ENCODE measurements around the gene ADRA2C.

ADRA2C gene

GRCh38 chr4:3801521-3801920 lies 35.3 kb downstream of the ADRA2C start:
- Histone ChIP-seq H3K4me3 (ENCODE audit: insufficient read depth, low read length, poor library complexity, severe bottlenecking) (no peak overlapping the region), H4K20me1 (ENCODE audit: low read depth, low read length) (no peaks in the 10 kb centered on the region), H2AFZ (ENCODE audit: low read depth, low read length, severe bottlenecking) (no peak overlapping the region), H3K4me2 (ENCODE audit: low read depth, low read length, poor library complexity, severe bottlenecking) (no peak overlapping the region), H3K27me3 (ENCODE audit: low read length) (0 out of 2 replicates have a peak, but pooled peaks cover 3% of the 10 kb centered on the region), H3K9ac (ENCODE audit: low read length) (no peak overlapping the region), H3K27ac (ENCODE audit: low read depth, low read length) (no peak overlapping the region), H3K36me3 (ENCODE audit: low read length) (no peaks in the 10 kb centered on the region), H3K9me2 (replicated peaks; ENCODE audit: insufficient read depth, low read length) (no peaks in the 10 kb centered on the region), H3F3A (ENCODE audit: insufficient read depth) (no peaks in the 10 kb centered on the region), H3K9me3 (ENCODE audit: insufficient read depth, low read length) (peaks cover 6% of the 10 kb centered on the region; the same call in 1 of the 2 replicates), H3K79me2 (ENCODE audit: insufficient read depth, low read length) (no peaks in the 10 kb centered on the region)
- TF ChIP-seq EZH2phosphoT487 (conservative IDR thresholded peaks at IDR 0.05; ENCODE audit: low read length) (no peak), CTCF (IDR thresholded peaks at IDR 0.05; ENCODE audit: insufficient read depth, low read length, poor library complexity, severe bottlenecking) (no peak)

- Histone ChIP-seq H4K20me1 (ENCODE audit: low read depth, low read length) (no peaks in the 10 kb centered on the region), H3K9me2 (replicated peaks; ENCODE audit: insufficient read depth, low read length) (no peaks in the 10 kb centered on the region), H3K4me2 (ENCODE audit: low read depth, low read length, poor library complexity, severe bottlenecking) (no peak overlapping the region), H3K4me3 (ENCODE audit: insufficient read depth, low read length, poor library complexity, severe bottlenecking) (no peak overlapping the region), H3K36me3 (ENCODE audit: low read length) (no peaks in the 10 kb centered on the region), H3F3A (ENCODE audit: insufficient read depth) (no peaks in the 10 kb centered on the region), H3K9ac (ENCODE audit: low read length) (no peak overlapping the region), H3K27ac (ENCODE audit: low read depth, low read length) (no peak overlapping the region), H3K9me3 (ENCODE audit: insufficient read depth, low read length) (peaks cover 2% of the 10 kb centered on the region; the same call in 1 of the 2 replicates), H2AFZ (ENCODE audit: low read depth, low read length, severe bottlenecking) (no peak overlapping the region), H3K79me2 (ENCODE audit: insufficient read depth, low read length) (no peaks in the 10 kb centered on the region), H3K27me3 (ENCODE audit: low read length) (0 out of 2 replicates have a peak, but pooled peaks cover 3% of the 10 kb centered on the region)
- no peak for TF ChIP-seq EZH2phosphoT487 (conservative IDR thresholded peaks at IDR 0.05; ENCODE audit: low read length)
- TF ChIP-seq CTCF (IDR thresholded peaks at IDR 0.05; ENCODE audit: insufficient read depth, low read length, poor library complexity, severe bottlenecking): no peak
These were observed 35.9 kb downstream of the ADRA2C start for GRCh38 chr4:3801931-3802550.

- Histone ChIP-seq H3K27ac (ENCODE audit: low read depth, low read length) (no peak overlapping the region), H3K36me3 (ENCODE audit: low read length) (no peaks in the 10 kb centered on the region), H3K4me2 (ENCODE audit: low read depth, low read length, poor library complexity, severe bottlenecking) (no peak overlapping the region), H3K4me3 (ENCODE audit: insufficient read depth, low read length, poor library complexity, severe bottlenecking) (no peak overlapping the region), H3K9ac (ENCODE audit: low read length) (no peak overlapping the region), H2AFZ (ENCODE audit: low read depth, low read length, severe bottlenecking) (no peak overlapping the region), H3K9me2 (replicated peaks; ENCODE audit: insufficient read depth, low read length) (no peaks in the 10 kb centered on the region), H4K20me1 (ENCODE audit: low read depth, low read length) (no peaks in the 10 kb centered on the region), H3K9me3 (ENCODE audit: insufficient read depth, low read length) (no peaks in the 10 kb centered on the region), H3F3A (ENCODE audit: insufficient read depth) (no peaks in the 10 kb centered on the region), H3K27me3 (ENCODE audit: low read length) (no peaks in the 10 kb centered on the region), H3K79me2 (ENCODE audit: insufficient read depth, low read length) (no peaks in the 10 kb centered on the region)
- no peak for TF ChIP-seq EZH2phosphoT487 (conservative IDR thresholded peaks at IDR 0.05; ENCODE audit: low read length)
- TF ChIP-seq CTCF (IDR thresholded peaks at IDR 0.05; ENCODE audit: insufficient read depth, low read length, poor library complexity, severe bottlenecking): no peak
These were observed 36.6 kb downstream of the ADRA2C start for GRCh38 chr4:3802571-3803474.

Data from SU-DHL-6 (cell line).